HG03159 (cell line): Measurements from ENCODE around the gene LIN9.
A peak's percentile ranks its signal among the peaks of the same experiment; 100 is the strongest.
"Not testable (repeated sequence)": the region's sequence is repeated elsewhere in the genome, so short reads cannot be mapped to it uniquely, and the experiment has no call there.

Experiments used
- ATAC-seq: cut with Tn5 transposase; IDR thresholded peaks from one replicate; pipeline ENCODE4 v1.9.1; 2021; ENCODE audit warnings: mild to moderate bottlenecking, moderate library complexity; ENCODE audit not compliant: unreplicated experiment

Gene LIN9

DNA sequence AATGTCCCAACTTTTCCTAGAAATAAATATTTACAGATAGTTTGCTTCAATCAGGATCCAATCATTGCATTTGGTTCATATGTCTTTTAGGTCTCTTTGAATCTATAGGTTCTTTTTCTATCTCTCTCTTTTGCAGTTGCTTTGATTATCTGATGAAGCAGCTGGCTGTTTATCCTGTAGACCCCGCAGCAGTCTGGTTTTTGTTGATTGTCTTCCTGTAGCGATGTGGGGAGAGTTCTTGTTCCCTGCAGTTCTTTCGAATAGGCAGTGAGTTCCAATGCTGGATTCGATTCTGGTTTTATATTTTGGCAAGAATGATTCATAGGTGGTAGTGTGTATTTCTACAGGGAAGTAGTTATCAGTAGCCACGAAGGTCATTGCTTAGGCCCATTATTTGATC lies 92.9 kb downstream of the LIN9 start:
- ATAC-seq = no peak

DNA sequence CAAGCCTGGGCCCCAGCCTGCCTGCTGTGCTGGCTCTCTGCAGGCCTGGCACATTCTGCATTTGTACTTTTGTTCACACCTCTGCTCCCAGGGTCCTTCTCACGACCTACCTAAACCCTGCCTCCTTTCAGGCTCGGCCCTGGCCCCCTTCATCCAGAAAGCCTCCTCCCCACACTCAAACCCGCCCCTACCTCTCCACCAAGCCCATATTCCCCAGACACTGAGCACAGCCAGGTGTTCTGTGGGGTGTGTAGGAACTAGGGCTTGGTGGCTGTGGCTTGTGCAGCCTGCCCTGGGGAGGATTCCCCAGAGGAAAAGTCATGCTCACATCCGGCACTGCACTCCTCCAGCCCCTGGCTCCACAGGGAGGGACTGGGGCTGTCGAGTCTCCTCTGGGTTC lies 93.7 kb downstream of the LIN9 start:
- ATAC-seq = no peak

DNA sequence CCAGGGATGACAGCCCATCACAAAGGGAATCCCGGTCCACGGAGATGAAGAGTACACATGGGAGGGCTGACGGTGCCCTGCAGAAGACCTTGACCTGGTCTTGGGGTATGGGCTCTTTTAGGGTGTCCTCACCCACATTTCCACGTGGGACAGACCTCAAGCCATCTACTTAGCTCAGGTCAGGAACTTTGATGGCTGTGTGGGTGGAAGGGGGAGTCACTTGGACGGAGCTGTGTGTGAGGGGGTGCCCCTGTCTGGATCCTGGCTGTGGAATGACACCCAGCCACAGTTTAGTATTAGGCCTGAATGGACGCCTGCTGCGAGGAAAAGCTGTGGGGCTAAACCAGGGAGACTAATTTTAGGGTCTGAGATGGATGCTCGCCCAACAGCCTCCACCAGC lies 96.4 kb downstream of the LIN9 start:
- no peak for ATAC-seq

DNA sequence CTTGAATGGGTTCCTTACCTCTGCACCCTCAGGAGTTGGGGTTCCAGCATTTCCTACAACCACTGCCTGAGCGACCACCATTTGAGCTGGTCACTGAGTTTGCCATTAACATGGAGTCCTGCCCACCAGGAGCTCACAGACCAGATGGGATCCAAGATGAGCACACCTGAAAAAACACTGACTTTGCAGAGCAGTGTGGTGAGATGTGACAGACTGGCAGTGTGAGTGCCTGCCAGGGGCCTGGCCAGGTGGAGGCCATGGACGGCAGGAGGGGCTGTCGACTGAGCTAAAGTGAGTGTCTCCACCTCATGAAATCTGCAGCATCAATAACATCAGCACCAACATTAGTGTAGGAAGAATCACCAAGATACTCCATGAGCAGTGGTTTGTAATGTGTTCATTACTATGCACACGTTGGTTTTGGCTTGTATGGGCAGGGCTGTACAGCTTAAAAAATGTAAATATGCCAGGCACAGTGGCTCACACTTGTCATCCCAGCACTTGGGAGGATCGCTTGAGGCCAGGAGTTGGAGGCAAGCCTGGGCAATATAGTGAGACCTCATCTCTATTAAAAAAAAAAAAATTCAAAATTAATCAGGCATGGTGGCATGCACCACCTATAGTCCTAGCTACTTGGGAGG lies 97.7 kb downstream of the LIN9 start:
- no peak for ATAC-seq

DNA sequence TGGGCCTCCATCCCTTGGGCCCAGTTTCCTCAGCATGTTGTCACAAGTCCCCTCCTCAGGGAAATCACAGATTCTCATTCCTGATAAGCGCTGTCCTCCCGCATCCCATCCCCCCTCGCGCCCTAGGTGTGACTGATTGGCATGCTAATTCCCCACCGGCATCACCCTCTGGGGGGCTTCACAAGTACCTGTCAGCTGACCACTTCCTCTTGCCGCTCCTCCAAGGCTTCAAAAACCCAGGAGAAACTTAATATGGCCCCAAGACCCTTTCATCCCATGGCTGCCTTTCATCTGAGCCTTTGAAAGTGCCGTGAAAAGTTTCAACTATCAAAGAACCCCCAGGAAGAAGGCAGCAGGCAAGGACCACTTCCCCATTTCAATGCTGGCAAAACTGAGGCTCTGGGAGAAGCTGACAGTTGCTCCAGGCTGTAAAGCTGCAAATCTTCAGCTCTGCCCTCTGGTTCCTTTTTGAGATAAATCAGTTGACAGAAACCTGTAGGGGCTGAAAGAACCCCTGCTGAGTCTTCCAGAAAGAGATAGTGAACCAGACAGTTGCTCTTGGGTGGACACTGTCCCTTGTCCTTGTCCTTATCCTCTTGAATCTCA lies 98.3 kb downstream of the LIN9 start:
- no peak for ATAC-seq

DNA sequence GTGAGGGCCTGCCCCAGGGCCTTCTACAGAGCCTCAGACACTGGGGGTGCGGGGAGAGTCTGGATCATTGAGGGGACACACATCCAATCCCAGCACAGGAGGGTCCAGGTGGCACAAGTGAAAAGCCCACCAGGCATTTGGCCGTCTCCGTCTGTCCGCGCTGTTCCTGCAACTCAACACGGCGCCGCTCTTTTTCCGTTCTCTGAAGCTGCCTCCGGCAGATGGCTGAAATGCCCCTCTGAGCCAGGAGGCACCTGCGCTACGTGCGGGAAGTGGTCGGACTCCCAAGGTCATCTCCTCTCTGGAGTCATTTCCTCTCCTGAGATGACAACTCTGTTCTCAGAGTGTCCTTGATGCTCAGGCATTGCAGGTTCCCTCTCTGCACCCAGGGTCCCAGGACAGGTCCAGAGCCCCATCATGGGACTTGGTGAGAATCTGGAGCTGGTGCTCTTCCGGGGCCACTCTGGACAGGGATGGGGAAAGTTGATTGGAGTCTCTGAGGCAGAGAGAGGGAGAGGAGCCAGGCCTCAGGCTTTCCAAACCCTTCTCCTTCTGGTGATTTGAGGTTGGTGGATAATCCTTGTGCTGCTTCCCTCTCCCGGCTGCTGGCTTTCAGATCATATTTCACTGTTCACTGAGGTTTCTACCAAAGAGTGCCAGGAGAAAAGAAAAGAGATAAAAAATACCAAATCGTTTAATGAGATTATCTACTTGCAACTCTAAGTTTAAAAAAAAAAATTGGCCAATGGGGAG lies 99.5 kb downstream of the LIN9 start:
- ATAC-seq = no peak

DNA sequence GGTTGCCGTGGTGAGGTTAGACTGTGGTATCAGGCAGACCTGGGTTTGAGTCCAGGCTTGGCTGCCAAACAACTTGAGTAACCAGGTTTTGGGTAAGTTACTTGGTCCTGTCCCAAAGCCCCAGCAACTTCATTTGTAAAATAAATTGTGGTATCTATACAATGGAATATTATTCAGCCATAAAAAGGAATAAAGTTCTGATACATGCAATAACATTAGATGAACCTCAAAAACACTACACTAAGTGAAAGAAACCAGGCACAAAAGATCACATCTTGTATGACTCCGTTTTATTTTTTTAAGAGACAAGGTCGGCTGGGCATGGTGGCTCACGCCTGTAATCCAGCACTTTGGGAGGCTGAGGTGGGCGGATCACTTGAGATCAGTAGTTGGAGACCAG lies 101.9 kb downstream of the LIN9 start:
- ATAC-seq = no peak

DNA sequence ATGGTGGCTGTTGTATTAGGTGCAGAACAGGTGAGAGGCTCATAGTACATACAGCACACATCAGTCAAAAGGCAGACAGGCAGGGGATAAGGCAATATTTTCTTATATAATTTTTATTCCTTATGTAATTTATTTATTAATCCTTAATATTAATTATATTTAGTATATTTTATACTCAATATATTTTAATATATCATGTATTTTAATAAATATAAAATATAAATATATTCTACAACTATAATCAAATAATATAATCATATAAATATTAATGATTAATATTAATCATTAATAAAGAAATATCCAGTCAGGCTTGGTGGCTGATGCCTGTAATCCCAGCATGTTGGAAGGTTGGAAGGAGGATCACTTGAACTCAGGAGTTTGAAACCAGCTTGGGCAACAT lies 104.8 kb downstream of the LIN9 start:
- no peak for ATAC-seq

DNA sequence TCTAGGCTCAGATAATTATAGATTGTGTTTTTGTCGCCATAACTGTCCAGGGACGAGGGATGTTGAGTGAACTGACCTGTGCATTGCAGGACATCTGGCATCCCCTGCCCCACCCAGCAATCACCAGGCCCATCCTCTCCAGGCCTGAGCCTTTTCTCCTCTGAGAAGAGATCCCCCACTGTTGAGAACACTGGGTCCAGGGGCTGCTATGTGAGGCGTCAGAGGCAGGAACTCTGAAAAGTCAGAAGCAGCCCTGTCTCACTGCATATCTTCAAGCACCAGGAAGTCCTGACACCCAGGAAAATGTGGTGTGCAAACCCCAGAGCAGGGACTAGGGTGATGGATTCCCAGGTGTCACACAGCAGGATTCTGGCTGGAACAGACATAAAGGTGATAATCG lies 105.3 kb downstream of the LIN9 start:
- no peak for ATAC-seq

DNA sequence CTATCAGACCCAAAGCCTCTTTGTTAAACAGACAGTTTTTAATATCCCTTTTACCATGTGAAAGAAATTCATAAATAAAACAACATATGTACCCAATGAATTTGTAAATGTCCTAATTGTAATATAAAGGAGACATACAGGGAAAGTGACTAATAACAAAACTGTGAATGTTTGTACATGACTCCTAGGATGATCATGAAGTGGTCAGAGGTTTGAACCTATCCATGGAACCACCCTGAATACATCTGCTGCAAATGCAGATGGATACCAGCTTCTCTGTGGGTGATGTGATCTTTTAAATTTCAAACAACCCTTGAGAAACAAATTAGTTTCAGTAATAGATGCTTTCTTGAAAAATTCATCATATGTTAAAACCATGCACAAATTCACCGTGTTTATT lies 105.7 kb downstream of the LIN9 start:
- ATAC-seq = no peak

DNA sequence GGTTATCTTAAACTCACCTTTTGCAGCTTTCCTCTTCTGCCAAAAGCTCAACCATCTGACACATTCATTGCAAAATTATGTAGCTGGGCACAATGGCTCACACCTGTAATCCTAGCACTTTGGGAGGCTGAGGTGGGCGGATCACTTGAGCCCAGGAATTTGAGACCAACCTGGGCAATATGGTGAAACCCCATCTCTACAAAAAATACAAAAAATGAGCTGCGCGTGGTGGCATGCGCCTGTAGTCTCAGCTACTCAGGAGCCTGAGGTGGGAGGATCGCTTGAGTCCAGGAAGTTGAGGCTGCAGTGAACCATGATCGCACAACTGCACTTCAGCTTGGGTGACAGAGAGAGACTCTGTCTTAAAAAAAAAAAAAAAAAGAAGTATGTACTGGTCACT lies 106.3 kb downstream of the LIN9 start:
- not testable (repeated sequence) for ATAC-seq

DNA sequence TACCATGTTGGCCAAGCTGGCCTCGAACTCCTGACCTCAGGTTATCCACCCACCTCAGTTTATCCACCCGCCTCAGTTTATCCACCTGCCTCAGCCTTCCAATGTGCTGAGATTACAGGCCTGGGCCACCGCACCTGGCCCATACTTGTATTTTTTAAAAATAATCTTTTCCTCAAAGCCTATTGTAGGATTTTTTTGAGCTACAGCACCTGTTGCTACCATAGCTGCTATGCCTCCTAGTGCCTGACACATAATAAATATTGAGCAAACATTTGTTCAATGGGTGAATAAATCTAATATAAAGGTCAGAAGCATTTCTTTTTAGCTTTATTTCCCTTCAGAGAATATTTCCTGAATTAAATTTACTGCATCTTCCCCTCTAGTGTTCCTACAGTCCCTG lies 106.7 kb downstream of the LIN9 start:
- no peak for ATAC-seq

DNA sequence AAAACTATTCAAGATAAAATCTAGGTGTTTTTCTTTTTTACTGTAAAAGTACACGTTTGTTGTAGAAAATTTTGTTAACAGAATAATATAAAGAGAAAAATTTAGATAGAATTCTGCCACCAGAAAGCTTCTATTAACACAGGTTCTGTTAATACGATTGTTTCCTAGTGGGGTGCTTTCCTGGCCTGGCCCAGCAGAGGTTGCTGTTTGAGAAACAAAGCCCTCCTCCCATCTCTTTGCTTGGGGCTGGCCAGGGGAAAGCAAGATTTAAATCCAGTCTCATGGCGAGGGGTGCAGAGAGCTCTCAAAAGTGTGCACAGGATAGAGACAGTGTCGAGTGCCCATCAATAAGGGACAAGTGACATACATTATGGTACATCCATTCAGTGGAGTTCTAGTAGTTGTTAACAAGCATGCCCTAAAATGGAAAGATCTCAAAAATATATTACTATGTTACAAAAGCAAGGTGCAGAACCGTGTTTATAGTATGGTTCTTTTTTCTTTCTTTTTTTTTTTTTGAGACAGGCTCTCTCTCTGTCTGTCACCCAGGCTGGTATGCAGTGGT lies 107.9 kb downstream of the LIN9 start:
- ATAC-seq = no peak

DNA sequence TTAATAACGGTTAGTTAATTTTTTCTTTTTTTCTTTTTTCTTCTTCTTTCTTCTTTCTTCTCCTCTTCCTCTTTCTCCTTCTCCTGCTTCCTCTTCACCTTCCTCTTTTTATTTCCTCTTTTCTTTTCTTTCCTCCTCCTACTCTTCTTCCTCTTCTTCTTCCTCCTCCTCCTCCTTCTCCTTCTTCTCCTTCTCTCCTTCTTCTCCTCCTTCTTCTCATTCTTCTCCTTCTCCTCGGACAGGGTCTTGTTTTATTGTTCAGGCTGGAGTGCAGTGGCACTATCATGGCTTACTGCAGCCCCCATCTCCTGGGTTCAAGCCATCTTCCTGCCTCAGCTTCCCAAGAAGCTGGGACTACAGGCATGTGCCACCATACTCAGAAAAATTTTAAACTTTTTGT lies 109.0 kb downstream of the LIN9 start:
- no peak for ATAC-seq

DNA sequence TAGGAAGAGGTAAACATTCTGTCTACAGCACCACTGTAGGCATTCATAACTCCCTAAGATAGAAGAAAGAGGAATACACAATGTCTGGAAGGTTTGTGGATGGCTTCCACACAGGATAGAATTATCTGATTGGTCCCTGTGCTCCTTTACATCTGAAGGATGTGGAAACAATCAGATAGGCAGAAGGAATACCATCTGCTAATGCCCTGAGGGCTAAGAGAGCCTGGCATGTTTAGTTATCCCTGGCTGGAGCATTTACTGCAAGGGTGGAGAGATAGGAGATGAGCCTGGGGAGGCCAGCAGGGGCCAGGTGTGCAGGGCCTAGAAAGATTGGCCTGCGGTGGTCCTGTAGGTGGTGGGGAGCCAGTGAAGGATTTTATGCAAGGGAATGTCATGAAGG lies 113.8 kb downstream of the LIN9 start:
- ATAC-seq = no peak

DNA sequence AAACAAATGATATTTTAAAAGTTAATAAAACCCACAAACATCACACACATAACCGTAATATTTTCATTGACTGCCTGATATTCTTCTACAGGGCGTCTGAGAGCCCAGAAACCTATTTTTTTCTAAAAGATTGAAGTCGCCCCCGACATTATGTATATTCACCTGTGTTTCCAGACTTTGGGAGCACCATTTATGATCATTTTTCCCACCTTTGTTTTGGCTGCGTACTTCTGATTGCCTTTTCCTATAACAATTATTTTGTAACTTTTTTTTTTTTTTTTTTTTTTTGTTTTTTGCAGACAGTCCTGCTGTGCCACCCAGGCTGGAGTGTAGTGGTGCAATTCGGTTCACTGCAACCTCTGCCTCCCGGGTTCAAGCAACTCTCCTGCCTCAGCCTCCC lies 121.6 kb downstream of the LIN9 start:
- ATAC-seq = no peak

DNA sequence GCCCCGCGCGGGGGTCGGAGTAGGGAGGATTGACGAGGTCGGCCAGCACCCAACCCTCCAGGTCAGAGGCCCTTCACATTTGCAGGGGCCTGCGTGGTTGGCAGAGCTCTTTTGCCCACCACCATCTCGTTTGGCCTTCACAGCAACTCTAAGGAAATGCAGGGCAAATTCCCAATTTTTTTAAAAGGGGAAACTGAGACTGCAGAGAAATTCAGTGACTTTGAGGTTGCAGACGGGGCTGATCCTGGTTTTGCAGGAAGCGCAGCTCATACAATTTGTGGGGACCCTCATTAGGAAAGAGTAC lies 122.0 kb downstream of the LIN9 start:
- no peak for ATAC-seq

DNA sequence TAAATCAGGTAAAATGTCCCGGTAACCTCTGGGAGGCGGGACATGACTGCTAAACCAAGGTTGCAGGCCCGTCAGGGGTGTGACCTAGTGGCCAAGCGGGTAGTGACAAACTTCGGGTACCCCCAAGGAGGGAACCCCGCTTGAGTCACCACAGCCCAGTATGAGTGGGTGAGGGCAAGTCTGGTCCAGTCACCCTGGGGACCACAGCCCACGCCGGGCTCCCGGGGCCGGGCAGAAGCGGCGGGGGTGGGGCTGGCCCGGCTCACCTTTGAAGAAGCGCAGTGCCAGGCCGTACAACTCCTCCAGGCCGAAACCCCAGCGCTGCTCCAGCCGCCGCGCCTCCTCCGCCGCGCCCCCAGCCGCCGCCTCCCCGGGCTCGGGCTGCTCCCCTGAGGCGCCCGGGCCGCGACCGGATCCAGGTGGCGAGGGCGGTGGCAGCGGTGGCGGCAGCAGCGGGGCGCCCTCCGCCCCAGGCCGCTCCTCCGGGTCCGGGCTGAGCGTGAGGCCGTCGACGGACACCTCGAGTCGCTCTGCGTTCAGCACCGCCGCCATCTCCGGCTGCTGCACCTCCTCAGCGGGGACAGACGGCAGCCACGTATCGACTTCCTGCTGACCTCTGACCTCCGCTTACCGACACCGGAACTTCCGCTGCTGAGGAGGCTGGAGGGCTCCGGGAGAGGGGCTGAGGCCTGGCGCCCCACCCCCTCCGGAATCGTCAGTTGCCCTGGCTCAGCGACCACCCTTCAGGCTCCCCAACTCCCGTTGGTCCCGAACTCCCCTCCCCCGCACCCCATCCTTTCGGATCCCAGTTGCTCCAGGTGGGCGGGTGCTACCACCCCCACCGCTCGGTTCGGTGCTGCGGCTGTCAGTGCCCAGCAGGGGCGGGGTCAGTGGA lies 122.6 kb downstream of the LIN9 start, which contains the start of gene ACBD3:
Gene ACBD3 (minus strand): TSS at position 618 of the 895 bp plus-strand sequence. CDS start 66 bp downstream, at position 552.
- ATAC-seq = peak; percentile 96

DNA sequence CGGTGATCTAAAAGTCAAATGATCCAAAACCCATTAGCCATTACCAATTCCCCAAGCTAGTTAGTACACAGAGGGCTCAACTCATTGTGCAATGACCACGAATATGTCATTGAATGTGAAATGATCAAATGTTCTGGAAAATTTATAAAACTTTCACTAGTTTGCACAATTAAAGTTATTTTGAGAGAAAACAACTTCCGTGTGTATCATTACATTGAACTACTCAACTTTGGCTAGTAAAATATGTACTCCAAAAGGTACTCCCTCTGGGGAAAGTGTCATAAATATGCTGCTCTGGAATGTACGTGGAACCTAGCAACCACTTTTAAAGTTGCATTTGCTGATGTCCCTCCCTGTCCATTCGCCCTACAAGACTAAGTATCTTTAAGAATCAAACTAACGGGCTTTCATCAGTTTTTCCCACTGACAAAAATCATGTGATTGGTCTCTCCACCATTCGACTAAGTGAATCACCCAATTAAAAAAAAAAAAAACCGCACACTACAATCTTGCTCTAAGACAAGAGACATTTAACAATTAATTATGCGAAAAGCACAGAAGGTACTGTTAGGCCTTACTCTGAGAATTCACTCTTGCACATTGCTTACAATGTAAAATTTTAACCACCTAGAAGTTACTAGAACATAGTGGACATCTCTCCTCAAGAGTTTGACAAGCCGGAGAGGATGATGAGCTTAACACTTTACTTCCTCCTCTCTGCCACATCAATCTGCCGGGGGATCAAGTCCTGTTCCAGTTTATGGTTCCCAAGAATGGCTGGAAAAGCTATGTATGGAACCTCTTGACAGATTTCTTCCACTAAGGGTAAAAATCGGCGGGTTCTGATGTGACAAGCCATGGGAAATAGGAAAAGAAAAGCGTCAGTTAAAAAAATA lies 123.6 kb downstream of the LIN9 start:
- ATAC-seq = no peak
